HG02973 (cell line): ENCODE data around the gene ANTXR1.

Experiments used
- ATAC-seq: cut with Tn5 transposase; IDR thresholded peaks from one replicate; pipeline ENCODE4 v1.9.1; 2021; ENCODE audit warnings: moderate library complexity; ENCODE audit not compliant: unreplicated experiment

Gene ANTXR1

DNA sequence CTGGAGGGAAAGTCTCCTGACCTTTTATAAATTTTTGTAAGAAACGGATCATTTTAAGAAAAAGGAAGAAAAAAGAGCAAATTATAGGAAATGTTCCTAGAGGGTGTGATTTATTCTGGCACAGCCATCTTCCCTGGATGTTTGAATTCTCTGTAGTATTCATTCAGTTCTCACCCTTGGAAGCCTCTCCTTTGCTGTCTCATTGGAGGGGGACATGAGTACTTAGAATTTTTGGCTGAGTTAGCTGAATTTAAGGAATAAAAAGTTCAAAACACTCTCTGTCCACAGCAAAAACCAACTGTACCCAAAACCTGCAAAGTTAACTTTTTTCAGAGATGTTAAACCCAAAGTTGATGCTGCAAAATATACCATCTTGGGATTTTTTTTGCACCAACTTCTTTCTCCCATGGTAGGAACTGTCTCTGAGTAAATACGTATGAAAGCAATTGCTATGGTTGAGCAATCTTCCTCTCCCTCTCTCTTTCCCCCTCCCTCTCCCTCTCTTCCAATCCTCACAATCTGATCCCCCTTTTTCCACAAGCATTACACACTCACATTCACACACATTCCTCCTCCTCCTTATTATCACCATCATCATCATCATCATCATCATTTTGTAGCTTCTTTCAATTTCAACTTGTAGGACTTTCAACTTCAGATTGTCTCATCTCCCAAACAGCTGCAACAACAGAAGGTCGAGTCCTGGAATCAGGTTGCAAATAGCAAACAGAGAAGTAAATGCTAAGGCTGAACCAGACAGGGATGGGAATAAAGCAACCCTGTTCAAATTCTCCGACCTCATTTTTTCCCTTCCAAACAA is 190.4 kb downstream of the ANTXR1 start:
- no peak for ATAC-seq

DNA sequence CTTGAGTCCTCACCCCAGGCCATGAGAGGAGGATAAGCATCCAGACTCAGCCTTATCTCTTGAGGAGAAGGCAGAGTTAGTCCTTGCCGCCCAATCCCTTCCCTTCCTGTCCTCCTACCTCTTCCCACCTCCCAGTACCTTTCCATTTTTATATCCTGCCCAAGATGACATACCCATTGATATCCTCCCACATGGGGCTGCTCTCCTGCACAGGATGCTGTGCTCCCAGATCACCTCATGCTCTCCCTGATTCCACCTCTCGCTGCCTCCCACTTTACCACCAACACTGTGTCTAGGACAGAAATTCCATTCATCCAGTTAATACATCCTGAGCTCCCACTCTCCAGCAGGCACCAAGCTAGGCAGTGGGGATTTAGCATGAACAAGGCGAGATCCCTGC is 191.7 kb downstream of the ANTXR1 start:
- ATAC-seq: no peak

DNA sequence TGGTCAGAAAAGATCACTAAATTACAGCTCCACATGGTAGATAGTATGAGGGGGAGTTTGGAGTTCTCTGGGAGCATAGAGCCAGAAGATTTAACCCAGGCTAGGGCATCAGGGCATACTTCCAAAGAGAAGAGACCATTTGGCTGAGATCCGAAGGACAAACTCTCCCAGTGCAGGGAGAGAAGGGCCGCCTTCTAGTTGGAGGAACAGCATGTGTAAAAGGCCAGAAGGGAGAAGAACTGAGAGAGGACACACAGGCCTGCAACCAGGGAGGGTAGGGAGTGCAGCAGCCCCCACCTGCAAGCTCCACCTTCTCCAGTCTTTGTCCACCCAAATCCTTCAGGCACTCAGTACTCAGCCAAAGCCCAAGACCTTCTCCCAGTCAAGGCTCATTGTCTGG is 192.1 kb downstream of the ANTXR1 start:
- no peak for ATAC-seq

DNA sequence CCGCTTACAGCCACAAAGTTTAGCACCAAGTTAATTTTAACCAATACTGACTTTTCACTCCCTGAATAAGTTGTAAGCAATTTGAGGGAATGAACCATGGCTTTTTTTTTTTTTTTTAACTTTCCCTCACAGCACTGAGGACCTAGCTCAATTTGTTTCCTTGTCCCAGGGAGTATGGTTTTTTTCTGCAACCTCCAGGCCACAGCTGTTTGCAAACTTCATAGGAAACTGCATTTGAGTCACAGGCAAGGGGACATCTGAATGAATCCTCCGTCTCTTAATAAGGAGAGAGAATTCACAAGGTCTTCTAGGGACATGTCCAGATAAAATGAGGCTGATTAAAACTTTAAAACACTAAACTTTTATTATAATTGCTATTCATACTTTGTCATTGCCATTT is 192.5 kb downstream of the ANTXR1 start:
- ATAC-seq: no peak

DNA sequence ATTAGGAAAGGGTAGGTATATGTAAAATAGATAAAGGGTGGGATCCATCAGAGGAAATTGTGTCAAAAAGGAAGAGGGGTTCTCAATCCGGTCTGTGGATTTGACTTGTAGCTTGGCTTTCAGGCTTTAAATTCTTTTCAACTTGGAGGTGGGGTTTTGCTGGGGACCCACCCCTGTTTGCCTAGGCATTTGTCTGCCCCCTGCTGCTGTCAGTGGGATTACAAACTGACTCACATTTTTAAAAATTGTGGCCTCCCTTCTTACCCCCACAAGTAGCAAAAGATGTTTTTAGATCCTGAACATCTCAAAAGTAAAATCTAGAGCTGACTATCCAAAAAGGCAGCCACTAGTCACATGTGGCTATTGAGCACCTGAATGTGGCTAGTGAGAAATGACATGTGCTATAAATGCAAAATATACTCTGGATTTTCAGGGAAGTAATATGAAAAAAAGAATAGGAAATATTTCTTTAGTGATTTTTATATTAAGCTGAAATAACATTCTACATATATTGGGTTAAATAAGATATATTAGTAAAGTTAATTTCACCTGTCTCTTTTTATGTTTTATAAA is 195.1 kb downstream of the ANTXR1 start:
- ATAC-seq: no peak

DNA sequence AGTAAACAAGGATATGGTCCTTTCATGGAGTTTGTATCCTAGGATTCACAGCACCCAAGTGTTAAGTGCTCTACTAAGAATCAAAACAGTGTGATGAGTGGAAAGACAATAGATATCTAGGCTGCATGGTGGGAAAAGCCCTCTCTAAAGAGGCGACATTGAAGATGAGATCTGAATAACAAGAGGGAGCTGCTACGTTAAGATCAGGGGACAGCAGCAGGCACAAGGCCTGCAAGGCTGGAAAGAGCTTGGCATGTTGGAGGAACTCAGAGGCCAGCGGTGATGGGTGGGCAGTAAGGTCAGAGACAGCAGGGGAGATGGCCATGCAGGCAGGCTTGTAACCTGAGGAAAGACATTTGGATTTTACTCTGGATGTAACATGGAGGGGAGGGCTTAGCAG is 196.5 kb downstream of the ANTXR1 start:
- ATAC-seq: no peak

DNA sequence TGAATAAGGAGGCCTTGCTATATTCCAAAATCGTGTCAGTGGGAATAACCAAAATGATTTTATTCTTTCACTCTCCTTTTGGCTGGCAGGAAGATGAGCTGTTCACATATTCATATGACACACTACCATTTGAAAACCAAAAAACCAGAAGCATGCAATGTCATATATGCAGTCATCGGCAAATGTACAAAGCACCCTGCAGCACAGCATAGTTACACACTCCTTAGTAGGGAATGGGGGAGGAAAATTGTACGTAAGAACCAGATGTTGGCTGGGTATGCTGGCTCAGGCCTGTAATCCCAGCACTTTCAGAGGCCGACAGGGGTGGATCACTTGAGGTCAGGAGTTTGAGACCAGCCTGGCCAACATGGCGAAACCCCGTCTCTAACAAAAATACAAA is 197.4 kb downstream of the ANTXR1 start:
- no peak for ATAC-seq

DNA sequence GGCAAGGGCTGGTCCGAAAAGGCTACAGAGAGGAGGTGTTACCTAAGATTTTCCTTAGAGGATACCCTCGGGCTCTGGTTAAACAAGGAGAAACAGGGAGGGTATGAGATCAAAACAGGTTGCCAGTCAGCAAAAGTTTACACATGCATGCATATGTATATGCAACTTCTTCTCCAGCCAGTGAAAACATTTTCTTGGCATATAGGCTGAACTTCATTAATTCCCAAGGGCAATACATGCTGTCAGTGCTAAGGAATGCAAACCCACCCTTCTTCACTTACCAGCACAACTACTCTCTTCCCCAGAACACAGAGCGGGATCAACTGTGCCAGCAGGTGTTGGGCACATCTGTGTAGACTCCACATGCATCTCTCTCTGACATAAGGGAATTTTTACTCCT is 198.1 kb downstream of the ANTXR1 start:
- ATAC-seq: no peak

DNA sequence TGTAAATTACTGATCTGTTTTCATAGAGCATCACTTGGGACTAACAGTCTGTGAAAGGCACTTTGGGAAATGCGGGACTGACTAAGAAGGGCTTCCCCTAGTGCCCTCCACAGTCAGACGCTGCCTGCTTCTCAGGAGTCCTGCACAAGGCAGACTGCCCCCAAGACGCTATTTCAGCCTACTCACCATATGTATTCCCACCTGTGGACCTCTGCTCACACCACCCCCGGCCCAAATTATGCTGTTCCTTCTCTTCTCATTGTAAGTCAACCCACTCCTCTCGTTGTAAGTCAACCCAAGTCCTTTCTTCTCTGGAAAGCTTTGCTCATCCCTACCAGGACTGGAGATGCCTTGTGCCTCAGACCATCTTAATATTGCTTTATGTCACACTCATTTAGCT is 198.7 kb downstream of the ANTXR1 start:
- no peak for ATAC-seq

DNA sequence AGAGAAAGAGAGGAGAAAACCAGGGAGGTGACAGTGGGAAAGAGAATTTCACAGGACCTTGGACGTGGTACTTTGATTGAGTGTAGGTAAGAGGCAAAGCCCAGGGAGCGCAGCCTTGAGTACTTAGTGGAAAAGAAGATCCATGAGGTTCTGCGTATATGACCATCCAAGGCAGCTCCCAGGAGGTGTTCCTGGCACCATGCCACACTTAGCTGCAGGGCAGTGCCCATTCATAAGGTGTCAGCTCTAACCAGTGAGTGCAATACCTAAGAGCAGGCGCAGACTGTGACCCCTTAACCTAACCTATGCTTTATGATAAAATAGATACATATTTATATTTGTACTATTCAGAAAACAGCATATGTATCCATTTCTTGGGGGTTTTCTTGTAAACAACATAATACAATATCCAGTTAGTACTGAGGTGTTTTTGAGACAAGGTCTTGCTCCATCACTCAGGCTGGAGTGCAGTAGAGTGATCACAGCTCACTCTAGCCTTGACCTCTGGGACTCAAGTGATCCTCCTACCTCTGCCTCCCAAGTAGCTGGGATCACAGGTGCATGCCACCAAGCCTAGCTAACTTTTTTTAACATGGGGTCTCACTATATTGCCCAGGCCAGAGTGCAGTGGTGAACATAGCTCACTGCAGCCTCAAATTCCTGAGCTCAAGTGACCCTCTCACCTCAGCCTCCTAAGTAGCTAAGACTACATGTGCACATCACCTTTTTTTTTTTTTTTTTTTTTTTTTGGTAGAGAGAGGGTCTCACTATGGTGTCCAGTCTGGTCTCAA is 199.5 kb downstream of the ANTXR1 start:
- ATAC-seq: no peak

DNA sequence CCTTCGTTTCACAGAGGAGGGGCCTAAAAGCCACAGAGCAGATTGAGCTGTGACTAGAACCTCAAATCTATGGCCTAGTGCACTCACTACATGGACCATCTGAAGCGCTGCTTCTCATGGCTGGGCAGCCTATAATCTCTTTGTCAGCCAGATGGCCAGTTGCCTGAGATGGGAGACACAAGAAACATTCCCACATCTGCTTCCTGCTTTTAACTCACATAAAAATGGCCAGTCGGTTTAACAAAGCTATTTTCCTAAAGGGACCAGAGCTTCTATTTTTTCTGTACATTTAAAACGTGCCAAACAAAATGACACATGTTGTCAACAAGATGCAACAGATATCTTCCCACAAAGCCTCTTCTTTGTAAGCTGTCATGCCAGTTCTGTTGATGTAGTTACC is 200.2 kb downstream of the ANTXR1 start:
- no peak for ATAC-seq

DNA sequence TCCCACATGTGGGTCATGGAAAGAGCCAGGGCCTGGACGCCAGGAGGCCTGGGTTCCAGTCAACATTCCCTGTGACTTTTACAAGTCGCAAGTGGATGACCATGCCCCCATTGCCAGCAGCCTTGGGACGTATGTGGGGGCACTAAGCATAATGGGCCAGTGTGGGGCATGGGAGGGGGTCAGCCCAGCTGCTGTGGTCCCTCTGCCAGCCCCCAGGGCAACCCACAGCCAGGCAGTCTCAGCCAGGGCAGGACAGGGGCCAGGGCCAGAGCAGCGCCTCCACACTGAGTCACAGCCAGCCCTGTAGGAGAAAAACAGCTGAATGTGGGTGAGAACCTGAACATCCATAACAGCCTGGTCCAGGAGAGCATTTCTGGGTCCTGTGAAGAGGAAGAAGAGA is 200.8 kb downstream of the ANTXR1 start:
- ATAC-seq: no peak

DNA sequence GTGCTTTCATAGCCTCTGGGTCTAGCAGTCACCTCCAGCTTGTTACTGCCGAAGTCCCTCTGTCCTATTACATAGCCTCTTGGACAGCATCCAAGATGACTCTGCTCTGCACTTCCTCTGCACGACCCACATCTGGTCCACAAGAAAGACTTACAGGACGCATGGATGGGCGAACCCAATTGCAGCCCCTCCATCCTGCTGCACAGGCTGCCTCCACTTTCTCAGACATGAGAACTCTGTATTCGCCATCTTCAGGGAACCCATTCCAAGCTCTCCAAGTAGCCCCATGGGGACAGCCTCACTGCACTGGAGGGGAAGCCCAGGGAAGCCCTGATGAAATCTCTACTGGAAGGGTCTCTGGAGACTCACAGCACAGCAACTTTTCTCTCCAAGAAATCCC is 201.9 kb downstream of the ANTXR1 start:
- no peak for ATAC-seq

DNA sequence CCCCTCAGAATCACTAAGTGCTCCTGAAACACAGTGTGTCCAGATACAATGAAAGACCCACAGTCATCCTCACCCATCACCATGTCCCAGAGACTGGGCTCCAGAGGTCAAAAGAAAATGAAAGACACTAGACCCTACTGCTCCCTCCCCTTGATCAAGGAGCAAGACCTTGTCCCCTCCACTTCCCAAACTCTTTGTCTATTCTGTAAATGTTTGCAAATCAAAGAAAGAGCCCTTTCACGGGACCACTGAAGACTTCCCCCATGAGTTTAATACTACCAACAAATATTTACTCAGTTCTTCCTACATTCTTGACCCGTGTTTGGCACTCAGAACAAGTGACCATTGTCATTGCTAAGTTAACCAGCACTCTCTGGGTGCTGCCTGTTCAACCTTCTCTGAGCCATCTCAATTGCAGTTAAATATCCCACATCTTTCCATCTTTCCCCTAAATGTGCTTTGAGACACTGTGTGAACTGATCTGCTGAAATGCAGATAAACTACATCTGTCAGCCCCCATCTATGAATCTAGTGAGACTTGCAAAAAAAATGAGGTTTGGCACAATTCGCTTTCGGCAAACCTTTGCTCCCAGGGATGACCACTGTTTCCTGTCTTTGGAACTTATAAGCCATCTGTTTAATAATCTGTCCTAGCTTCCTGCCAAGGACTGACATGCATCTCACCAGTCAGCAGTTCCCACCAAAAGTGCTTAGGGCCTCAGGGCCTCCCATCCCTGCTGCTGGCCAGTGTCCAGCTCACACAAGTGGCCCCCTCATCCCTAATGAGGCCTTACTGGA is 203.8 kb downstream of the ANTXR1 start:
- ATAC-seq: no peak

DNA sequence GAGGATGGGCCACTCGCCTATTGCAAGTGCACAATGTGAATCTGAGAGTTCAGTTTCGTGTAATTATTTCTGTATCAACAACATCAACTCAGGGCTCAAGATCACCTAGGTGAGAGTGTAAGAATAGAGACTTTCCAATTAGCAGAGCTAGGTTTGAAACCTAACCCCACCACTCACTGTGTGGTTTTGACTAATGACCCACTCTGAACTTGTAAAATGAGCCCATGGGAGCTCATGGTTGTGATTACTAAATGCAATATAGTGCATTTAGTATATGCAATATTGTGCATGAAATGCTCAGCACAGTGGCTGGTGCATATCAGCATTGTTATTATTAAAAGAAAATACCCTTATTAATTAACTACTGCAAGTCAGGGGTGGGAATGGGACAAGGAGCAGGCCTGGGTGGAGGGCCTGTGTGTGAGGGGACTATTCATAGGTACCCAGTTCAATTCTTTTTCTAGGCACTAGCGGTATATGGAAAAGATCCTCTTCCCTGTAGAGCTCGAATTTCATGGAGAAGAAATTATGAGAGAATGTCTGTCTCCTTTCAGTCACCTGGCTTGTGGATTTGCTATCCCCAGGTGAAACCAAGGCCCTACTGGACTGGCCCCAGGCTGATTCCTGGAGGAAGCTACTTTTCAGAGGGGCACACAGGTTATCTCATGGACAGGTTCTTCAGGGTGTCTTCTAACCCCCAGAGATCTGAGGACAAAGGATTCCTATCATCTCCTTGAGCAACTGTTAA is 204.5 kb downstream of the ANTXR1 start:
- ATAC-seq: no peak

DNA sequence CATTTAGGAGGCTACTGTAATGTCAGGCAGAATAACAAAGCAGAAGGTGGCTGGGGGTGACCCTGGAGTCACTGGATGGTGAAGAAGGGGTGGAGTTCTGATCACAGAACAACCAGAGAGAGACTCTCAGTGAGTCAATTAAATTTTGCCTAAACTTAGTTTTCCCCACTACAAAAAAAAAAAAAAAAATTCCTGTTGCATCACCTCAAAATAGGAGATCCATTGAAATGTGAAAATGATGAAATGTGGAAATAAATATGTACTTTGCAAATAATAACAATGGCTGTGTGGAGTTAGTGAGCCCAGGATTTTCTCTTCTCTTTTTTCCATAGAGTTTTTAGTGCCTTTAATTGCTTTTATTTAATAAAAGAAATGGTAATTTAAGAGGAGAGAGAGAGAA is 208.5 kb downstream of the ANTXR1 start:
- ATAC-seq: no peak

DNA sequence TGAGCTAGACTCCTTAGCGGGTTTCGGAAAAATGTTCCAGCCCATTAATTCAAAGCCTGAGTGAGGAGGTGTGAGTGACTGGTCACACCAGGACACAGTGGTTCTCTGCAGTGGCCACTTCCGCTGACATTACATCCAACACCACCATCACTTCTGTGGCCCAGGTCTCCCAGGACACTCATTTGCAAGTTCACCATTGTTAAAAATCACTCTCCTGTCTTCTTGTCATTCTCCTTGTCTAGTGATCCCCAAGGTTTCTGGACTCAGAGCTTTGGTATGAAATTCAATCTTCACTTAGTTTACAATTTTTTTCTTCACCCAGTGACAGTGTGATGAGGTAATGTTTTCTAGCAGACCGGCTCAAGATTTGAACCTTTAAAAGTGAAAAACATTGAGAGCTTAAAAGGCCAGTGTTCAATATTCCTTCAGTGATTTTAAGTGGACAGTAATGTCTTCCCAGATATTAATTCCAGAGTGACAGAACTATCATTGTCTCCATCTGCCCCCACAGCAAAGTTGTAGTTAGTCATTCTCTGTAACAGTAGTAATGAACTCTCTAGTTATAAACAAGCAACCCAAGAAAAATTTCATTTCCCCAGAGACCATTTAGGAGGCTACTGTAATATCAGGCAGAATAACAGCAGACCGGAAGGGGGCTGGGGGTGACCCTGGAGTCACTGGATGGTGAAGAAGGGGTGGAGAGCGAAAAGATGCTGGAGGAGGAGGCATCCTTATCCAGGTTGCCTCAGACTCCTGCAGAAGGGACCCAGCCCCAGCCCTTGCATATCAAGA is 209.2 kb downstream of the ANTXR1 start:
- ATAC-seq: no peak

DNA sequence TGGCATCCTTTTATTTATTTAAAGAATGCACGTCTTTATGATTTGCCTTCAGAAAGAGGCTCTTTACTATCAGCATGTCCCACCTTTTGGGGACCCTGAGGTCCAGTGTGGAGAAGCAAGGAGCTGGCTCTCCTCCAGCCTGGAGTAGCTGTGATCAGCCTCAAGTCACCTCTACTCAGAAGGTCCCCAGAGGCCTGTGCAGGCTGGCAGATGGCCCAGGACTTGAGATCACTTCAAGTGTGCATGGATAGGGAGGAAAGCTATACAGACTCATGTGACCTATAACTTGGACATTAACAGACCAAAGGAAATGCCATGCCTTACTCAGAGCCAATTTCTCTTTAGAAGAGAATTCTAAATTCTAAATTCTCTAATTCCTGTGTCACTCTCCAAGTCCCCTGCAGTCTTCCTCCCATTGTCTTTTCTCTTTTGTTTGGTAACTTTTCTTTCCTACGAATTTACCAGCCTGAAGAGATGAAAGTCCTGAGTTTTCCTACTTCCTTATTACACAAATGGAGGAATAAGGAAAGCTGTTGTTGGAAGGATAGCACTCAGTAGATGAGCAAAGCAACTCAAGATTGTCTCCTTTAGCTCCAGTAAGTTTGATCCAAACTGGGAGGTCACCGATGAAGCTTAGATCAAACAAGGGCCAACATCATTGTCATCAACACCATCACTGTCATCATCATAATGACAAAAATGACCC is 210.1 kb downstream of the ANTXR1 start:
- ATAC-seq: no peak
